Measurements from ENCODE around the gene PSMA5. TPM values are rescaled to one million over a fixed set of nuclear protein-coding genes. Genes with fewer than 3 reads are reported as not detected.
A peak's percentile ranks its signal among the peaks of the same experiment; 100 is the strongest.

PSMA5 gene
- total RNA-seq, 1 experiment from 2014 or later, result 150 TPM

DNA sequence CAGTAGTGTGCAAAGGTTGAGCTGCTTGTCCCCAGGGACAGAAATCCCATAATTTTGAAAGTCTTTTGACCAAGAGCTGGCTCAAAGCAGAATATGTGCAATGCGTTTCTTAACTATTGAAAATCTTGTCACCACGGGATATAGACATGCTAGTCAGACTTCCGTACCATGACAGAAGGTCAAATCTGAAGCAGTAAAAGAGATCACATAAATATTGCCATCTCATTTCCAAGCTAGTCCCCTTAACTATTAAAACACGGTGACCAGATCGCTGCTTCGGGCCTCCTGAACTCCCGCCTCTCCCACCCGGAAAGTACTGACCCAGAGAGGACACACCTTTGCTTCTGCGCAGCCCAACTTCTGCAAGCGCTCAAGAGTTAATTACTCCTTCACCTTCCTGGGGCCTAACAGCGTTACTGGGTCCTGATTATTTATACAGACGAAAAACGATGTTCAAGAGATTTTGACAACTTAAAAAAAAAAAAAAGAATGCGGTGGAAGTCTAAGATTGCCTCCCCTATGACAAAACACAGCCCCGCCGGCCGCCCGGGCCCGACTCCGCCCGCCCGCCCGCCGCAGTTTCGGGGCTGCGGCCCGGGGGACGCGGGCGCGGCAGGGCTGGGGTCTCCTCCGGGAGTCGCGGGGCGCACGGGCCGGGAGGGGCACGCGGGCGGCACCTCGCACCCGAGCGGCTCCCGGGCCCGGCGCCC lies 29.2 kb downstream of the PSMA5 start:
- DNase-seq (ENCODE audit: low spot score) (no peak), ATAC-seq (no peak)
- peaks cover 51% of the 10 kb centered on the region for H3K4me1 Mint-ChIP-seq
- 0 out of 2 replicates have a peak, but pooled peaks cover 2% of the 10 kb centered on the region for H3K36me3 Mint-ChIP-seq
- POLR2A ChIA-PET, result interaction anchor here (0.5 to 2.1 kb wide), 5 partner anchors 12 to 114 kb away, joined by 3 to 5 read pairs (median 4); partner anchors contain the start of gene PSRC1
- TF ChIP-seq JUN (CRISPR knock-in tag; IDR thresholded peaks at IDR 0.05) (no peak), PRRX2 (CRISPR knock-in tag; IDR thresholded peaks at IDR 0.05) (no peak), MXD4 (CRISPR knock-in tag; IDR thresholded peaks at IDR 0.05; ENCODE audit: borderline replicate concordance) (no peak), ZSCAN18 (CRISPR knock-in tag; IDR thresholded peaks at IDR 0.05) (no peak), ZBTB21 (CRISPR knock-in tag; IDR thresholded peaks at IDR 0.05; ENCODE audit: borderline replicate concordance) (no peak), ZNF532 (CRISPR knock-in tag; IDR thresholded peaks at IDR 0.05; ENCODE audit: borderline replicate concordance) (no peak), HMGA2 (CRISPR knock-in tag; IDR thresholded peaks at IDR 0.05) (no peak), CBFB (CRISPR knock-in tag; IDR thresholded peaks at IDR 0.05; ENCODE audit: low read depth) (no peak), RORB (CRISPR knock-in tag; IDR thresholded peaks at IDR 0.05) (no peak), ZNF138 (CRISPR knock-in tag; conservative IDR thresholded peaks at IDR 0.05) (no peak), TEAD1 (CRISPR knock-in tag; IDR thresholded peaks at IDR 0.05) (no peak), GTF2I (CRISPR knock-in tag; conservative IDR thresholded peaks at IDR 0.05) (no peak), CREB1 (CRISPR knock-in tag; IDR thresholded peaks at IDR 0.05) (no peak)
- TF ChIP-seq, protein P1, sequence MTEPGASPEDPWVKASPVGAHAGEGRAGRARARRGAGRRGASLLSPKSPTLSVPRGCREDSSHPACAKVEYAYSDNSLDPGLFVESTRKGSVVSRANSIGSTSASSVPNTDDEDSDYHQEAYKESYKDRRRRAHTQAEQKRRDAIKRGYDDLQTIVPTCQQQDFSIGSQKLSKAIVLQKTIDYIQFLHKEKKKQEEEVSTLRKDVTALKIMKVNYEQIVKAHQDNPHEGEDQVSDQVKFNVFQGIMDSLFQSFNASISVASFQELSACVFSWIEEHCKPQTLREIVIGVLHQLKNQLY (CRISPR knock-in tag; IDR thresholded peaks at IDR 0.05), result no peak
- TF ChIP-seq, protein P2, sequence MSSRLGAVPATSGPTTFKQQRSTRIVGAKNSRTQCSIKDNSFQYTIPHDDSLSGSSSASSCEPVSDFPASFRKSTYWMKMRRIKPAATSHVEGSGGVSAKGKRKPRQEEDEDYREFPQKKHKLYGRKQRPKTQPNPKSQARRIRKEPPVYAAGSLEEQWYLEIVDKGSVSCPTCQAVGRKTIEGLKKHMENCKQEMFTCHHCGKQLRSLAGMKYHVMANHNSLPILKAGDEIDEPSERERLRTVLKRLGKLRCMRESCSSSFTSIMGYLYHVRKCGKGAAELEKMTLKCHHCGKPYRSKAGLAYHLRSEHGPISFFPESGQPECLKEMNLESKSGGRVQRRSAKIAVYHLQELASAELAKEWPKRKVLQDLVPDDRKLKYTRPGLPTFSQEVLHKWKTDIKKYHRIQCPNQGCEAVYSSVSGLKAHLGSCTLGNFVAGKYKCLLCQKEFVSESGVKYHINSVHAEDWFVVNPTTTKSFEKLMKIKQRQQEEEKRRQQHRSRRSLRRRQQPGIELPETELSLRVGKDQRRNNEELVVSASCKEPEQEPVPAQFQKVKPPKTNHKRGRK (CRISPR knock-in tag; IDR thresholded peaks at IDR 0.05; ENCODE audit: borderline replicate concordance), result no peak
- TF ChIP-seq, protein P3, sequence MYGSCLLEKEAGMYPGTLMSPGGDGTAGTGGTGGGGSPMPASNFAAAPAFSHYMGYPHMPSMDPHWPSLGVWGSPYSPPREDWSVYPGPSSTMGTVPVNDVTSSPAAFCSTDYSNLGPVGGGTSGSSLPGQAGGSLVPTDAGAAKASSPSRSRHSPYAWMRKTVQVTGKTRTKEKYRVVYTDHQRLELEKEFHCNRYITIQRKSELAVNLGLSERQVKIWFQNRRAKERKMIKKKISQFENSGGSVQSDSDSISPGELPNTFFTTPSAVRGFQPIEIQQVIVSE (CRISPR knock-in tag; IDR thresholded peaks at IDR 0.05; ENCODE audit: borderline replicate concordance), result no peak
- TF ChIP-seq, protein P4, sequence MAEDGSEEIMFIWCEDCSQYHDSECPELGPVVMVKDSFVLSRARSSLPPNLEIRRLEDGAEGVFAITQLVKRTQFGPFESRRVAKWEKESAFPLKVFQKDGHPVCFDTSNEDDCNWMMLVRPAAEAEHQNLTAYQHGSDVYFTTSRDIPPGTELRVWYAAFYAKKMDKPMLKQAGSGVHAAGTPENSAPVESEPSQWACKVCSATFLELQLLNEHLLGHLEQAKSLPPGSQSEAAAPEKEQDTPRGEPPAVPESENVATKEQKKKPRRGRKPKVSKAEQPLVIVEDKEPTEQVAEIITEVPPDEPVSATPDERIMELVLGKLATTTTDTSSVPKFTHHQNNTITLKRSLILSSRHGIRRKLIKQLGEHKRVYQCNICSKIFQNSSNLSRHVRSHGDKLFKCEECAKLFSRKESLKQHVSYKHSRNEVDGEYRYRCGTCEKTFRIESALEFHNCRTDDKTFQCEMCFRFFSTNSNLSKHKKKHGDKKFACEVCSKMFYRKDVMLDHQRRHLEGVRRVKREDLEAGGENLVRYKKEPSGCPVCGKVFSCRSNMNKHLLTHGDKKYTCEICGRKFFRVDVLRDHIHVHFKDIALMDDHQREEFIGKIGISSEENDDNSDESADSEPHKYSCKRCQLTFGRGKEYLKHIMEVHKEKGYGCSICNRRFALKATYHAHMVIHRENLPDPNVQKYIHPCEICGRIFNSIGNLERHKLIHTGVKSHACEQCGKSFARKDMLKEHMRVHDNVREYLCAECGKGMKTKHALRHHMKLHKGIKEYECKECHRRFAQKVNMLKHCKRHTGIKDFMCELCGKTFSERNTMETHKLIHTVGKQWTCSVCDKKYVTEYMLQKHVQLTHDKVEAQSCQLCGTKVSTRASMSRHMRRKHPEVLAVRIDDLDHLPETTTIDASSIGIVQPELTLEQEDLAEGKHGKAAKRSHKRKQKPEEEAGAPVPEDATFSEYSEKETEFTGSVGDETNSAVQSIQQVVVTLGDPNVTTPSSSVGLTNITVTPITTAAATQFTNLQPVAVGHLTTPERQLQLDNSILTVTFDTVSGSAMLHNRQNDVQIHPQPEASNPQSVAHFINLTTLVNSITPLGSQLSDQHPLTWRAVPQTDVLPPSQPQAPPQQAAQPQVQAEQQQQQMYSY (CRISPR knock-in tag; IDR thresholded peaks at IDR 0.05), result no peak
- TF ChIP-seq, protein P5, sequence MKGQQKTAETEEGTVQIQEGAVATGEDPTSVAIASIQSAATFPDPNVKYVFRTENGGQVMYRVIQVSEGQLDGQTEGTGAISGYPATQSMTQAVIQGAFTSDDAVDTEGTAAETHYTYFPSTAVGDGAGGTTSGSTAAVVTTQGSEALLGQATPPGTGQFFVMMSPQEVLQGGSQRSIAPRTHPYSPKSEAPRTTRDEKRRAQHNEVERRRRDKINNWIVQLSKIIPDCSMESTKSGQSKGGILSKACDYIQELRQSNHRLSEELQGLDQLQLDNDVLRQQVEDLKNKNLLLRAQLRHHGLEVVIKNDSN (CRISPR knock-in tag; IDR thresholded peaks at IDR 0.05), result no peak
- CTCF ChIA-PET, result interaction anchor here (1.0 to 4.4 kb wide), 15 partner anchors 13 to 285 kb away, joined by 3 to 68 read pairs (median 11); partner anchors contain the start of genes PSMA5 and PSRC1
- no peak overlapping the region for H3K27ac Mint-ChIP-seq
- no peaks in the 10 kb centered on the region for H3K27me3 Mint-ChIP-seq (ENCODE audit: low read depth)
- peak overlapping the region; percentile 95 for H3K4me3 Mint-ChIP-seq
- no peaks in the 10 kb centered on the region for H3K9me3 Mint-ChIP-seq

All from WTC11 (cell line).